HG02852 (cell line): ENCODE results near the gene THSD4.

Experiments used
- ATAC-seq: cut with Tn5 transposase; IDR thresholded peaks from one replicate; pipeline ENCODE4 v1.9.1; 2021; ENCODE audit warnings: mild to moderate bottlenecking, moderate library complexity; ENCODE audit not compliant: unreplicated experiment

The THSD4 gene

GRCh38 chr15:71785996-71786395 lies 670.7 kb downstream of the THSD4 start:
- ATAC-seq: no peak

- no peak for ATAC-seq
Observed at GRCh38 chr15:71786673-71787072, 671.4 kb downstream of the THSD4 start.

GRCh38 chr15:71788646-71789579 lies 673.6 kb downstream of the THSD4 start:
- no peak for ATAC-seq

GRCh38 chr15:71789616-71790015 lies 674.3 kb downstream of the THSD4 start:
- ATAC-seq: no peak

GRCh38 chr15:71790081-71790480 lies 674.8 kb downstream of the THSD4 start:
- no peak for ATAC-seq

- no peak for ATAC-seq
Observed at GRCh38 chr15:71791975-71792374, 676.7 kb downstream of the THSD4 start.

GRCh38 chr15:71792521-71792920 lies 677.2 kb downstream of the THSD4 start:
- no peak for ATAC-seq

- no peak for ATAC-seq
Observed at GRCh38 chr15:71798641-71799040, 683.4 kb downstream of the THSD4 start.

- ATAC-seq: no peak
Observed at GRCh38 chr15:71800190-71800589, 684.9 kb downstream of the THSD4 start.

- ATAC-seq: no peak
Observed at GRCh38 chr15:71800835-71801745, 685.8 kb downstream of the THSD4 start.

- ATAC-seq: no peak
Observed at GRCh38 chr15:71801935-71802655, 686.8 kb downstream of the THSD4 start.

- ATAC-seq: no peak
Observed at GRCh38 chr15:71802770-71803169, 687.5 kb downstream of the THSD4 start.

GRCh38 chr15:71804226-71804625 lies 689.0 kb downstream of the THSD4 start:
- ATAC-seq: no peak

- ATAC-seq: no peak
Observed at GRCh38 chr15:71804695-71805470, 689.6 kb downstream of the THSD4 start.

GRCh38 chr15:71806452-71806931 lies 691.2 kb downstream of the THSD4 start:
- no peak for ATAC-seq

- no peak for ATAC-seq
Observed at GRCh38 chr15:71807125-71807629, 691.9 kb downstream of the THSD4 start.

- no peak for ATAC-seq
Observed at GRCh38 chr15:71807691-71808091, 692.4 kb downstream of the THSD4 start.

- no peak for ATAC-seq
Observed at GRCh38 chr15:71808311-71809020, 693.2 kb downstream of the THSD4 start.

- no peak for ATAC-seq
Observed at GRCh38 chr15:71809346-71809745, 694.1 kb downstream of the THSD4 start.
